Activated naive CD8-positive, alpha-beta T cell (primary cell): ENCODE results near the gene SDF4.
"Not testable (repeated sequence)": the region's sequence is repeated elsewhere in the genome, so short reads cannot be mapped to it uniquely, and the experiment has no call there.

Source experiments
- H3K27ac Mint-ChIP-seq: one replicate; pipeline ENCODE4 v1.8.0; 2021; ENCODE audit warnings: mixed read lengths
- H3K27me3 Mint-ChIP-seq: one replicate; pipeline ENCODE4 v1.8.0; 2021; ENCODE audit warnings: mixed read lengths
- H3K36me3 Mint-ChIP-seq: one replicate; pipeline ENCODE4 v1.8.0; 2021; ENCODE audit warnings: mixed read lengths
- H3K4me1 Mint-ChIP-seq: one replicate; pipeline ENCODE4 v1.8.0; 2021; ENCODE audit warnings: low read depth, mixed read lengths
- H3K4me3 Mint-ChIP-seq: one replicate; pipeline ENCODE4 v1.8.0; 2021; ENCODE audit warnings: mild to moderate bottlenecking, mixed read lengths
- H3K9me3 Mint-ChIP-seq: one replicate; pipeline ENCODE4 v1.8.0; 2021; ENCODE audit warnings: low read depth, mixed read lengths

Gene SDF4

GRCh38 chr1:1182491-1183220 is 49.1 kb downstream of the SDF4 start:
- Mint-ChIP-seq H3K4me1 (no peaks in the 10 kb centered on the region), H3K9me3 (no peaks in the 10 kb centered on the region), H3K36me3 (no peaks in the 10 kb centered on the region), H3K27me3 (peaks cover 2% of the 10 kb centered on the region), H3K4me3 (no peak overlapping the region), H3K27ac (no peak overlapping the region)

- H3K36me3 Mint-ChIP-seq = no peaks in the 10 kb centered on the region
- peaks cover 2% of the 10 kb centered on the region for H3K27me3 Mint-ChIP-seq
- H3K4me3 Mint-ChIP-seq = no peak overlapping the region
- H3K9me3 Mint-ChIP-seq = no peaks in the 10 kb centered on the region
- no peak overlapping the region for H3K27ac Mint-ChIP-seq
- H3K4me1 Mint-ChIP-seq = no peaks in the 10 kb centered on the region
These were observed 49.8 kb downstream of the SDF4 start for GRCh38 chr1:1181938-1182410.

- H3K4me1 Mint-ChIP-seq = no peaks in the 10 kb centered on the region
- H3K4me3 Mint-ChIP-seq = no peak overlapping the region
- H3K36me3 Mint-ChIP-seq = no peaks in the 10 kb centered on the region
- no peaks in the 10 kb centered on the region for H3K9me3 Mint-ChIP-seq
- peak overlapping the region; percentile 76 for H3K27ac Mint-ChIP-seq
- peaks cover 2% of the 10 kb centered on the region for H3K27me3 Mint-ChIP-seq
These were observed 50.5 kb downstream of the SDF4 start for GRCh38 chr1:1181129-1181937.

GRCh38 chr1:1179983-1180861 is 51.6 kb downstream of the SDF4 start:
- peaks cover 2% of the 10 kb centered on the region for H3K27me3 Mint-ChIP-seq

GRCh38 chr1:1179346-1179982 is 52.3 kb downstream of the SDF4 start:
- no peaks in the 10 kb centered on the region for H3K9me3 Mint-ChIP-seq
- H3K4me3 Mint-ChIP-seq = no peak overlapping the region
- no peaks in the 10 kb centered on the region for H3K36me3 Mint-ChIP-seq
- peaks cover 1% of the 10 kb centered on the region for H3K4me1 Mint-ChIP-seq
- H3K27ac Mint-ChIP-seq = no peak overlapping the region
- peaks cover 2% of the 10 kb centered on the region for H3K27me3 Mint-ChIP-seq

More at GRCh38 chr1:1179983-1180861, 51.6 kb downstream of the SDF4 start:
- H3K27ac Mint-ChIP-seq = no peak overlapping the region
- no peaks in the 10 kb centered on the region for H3K9me3 Mint-ChIP-seq
- no peak overlapping the region for H3K4me3 Mint-ChIP-seq
- no peaks in the 10 kb centered on the region for H3K4me1 Mint-ChIP-seq
- no peaks in the 10 kb centered on the region for H3K36me3 Mint-ChIP-seq

- Mint-ChIP-seq H3K27ac (no peak overlapping the region), H3K9me3 (no peaks in the 10 kb centered on the region), H3K27me3 (peaks cover 2% of the 10 kb centered on the region), H3K36me3 (no peaks in the 10 kb centered on the region), H3K4me3 (no peak overlapping the region), H3K4me1 (peaks cover 4% of the 10 kb centered on the region)
These were observed 52.9 kb downstream of the SDF4 start for GRCh38 chr1:1178794-1179331.

GRCh38 chr1:1177452-1178206 is 54.2 kb downstream of the SDF4 start:
- Mint-ChIP-seq H3K4me3 (no peak overlapping the region), H3K36me3 (no peaks in the 10 kb centered on the region), H3K27ac (no peak overlapping the region), H3K27me3 (peaks cover 2% of the 10 kb centered on the region), H3K9me3 (no peaks in the 10 kb centered on the region), H3K4me1 (peaks cover 10% of the 10 kb centered on the region)

GRCh38 chr1:1176931-1177330 is 54.9 kb downstream of the SDF4 start:
- no peak overlapping the region for H3K4me3 Mint-ChIP-seq
- H3K36me3 Mint-ChIP-seq = no peaks in the 10 kb centered on the region
- peaks cover 2% of the 10 kb centered on the region for H3K27me3 Mint-ChIP-seq
- no peak overlapping the region for H3K27ac Mint-ChIP-seq
- H3K9me3 Mint-ChIP-seq = no peaks in the 10 kb centered on the region
- peaks cover 15% of the 10 kb centered on the region for H3K4me1 Mint-ChIP-seq

GRCh38 chr1:1176063-1176761 is 55.6 kb downstream of the SDF4 start:
- H3K27me3 Mint-ChIP-seq, H3K4me3 Mint-ChIP-seq, H3K9me3 Mint-ChIP-seq: not testable (repeated sequence)

GRCh38 chr1:1175221-1176062 is 56.4 kb downstream of the SDF4 start:
- no peaks in the 10 kb centered on the region for H3K9me3 Mint-ChIP-seq
- H3K27ac Mint-ChIP-seq = no peak overlapping the region
- peaks cover 18% of the 10 kb centered on the region for H3K4me1 Mint-ChIP-seq
- no peaks in the 10 kb centered on the region for H3K27me3 Mint-ChIP-seq
- H3K4me3 Mint-ChIP-seq = no peak overlapping the region
- no peaks in the 10 kb centered on the region for H3K36me3 Mint-ChIP-seq

More at GRCh38 chr1:1176063-1176761, 55.6 kb downstream of the SDF4 start:
- not testable (repeated sequence) for H3K36me3 Mint-ChIP-seq, H3K27ac Mint-ChIP-seq
- H3K4me1 Mint-ChIP-seq = peaks cover 17% of the 10 kb centered on the region

- Mint-ChIP-seq H3K4me3 (peak within 1 kb of the TSS; percentile 32), H3K36me3 (no peaks in the 10 kb centered on the region), H3K9me3 (no peaks in the 10 kb centered on the region), H3K27ac (no peak within 1 kb of the TSS), H3K4me1 (peaks cover 22% of the 10 kb centered on the region), H3K27me3 (no peaks in the 10 kb centered on the region)
These were observed 57.9 kb downstream of the SDF4 start, which contains the start of gene TTLL10 for GRCh38 chr1:1173793-1174415. Gene TTLL10 (plus strand): TSS chr1:1173880. CDS start chr1:1179216, 5,336 bp downstream.
